Left ventricle myocardium inferior (tissue), 1 donor: ENCODE results near the gene EPHA8. TPM values are rescaled to one million over a fixed set of nuclear protein-coding genes. Genes with fewer than 3 reads are reported as not detected.

Source experiments
- DNase-seq: peaks from one replicate; pipeline ENCODE4 v3.0.0-alpha.2; 2020
- H3K27ac ChIP-seq: fragments of 200-600 bp; replicated peaks from 2 replicates; pipeline ENCODE4 v1.8.0; 2021
- H3K27me3 ChIP-seq: fragments of 200-600 bp; 2 replicates; pipeline ENCODE4 v1.8.0; 2021; ENCODE audit warnings: low read depth
- H3K36me3 ChIP-seq: fragments of 200-600 bp; 2 replicates; pipeline ENCODE4 v1.8.0; 2021
- H3K4me1 ChIP-seq: fragments of 200-600 bp; 2 replicates; pipeline ENCODE4 v1.8.0; 2021
- H3K4me3 ChIP-seq: fragments of 200-600 bp; 2 replicates; pipeline ENCODE4 v1.8.0; 2021; ENCODE audit warnings: mild to moderate bottlenecking, moderate library complexity
- H3K9me3 ChIP-seq: fragments of 200-600 bp; replicated peaks from 2 replicates; pipeline ENCODE4 v1.8.0; 2021
- CTCF ChIP-seq: fragments of 200-600 bp; IDR thresholded peaks from 2 replicates; pipeline ENCODE4 v1.8.0; 2021; ENCODE audit warnings: antibody characterized with exemption, mild to moderate bottlenecking, borderline replicate concordance
- intact Hi-C: fragments of 100-400 bp; cut with micrococcal nuclease; formaldehyde crosslinking; loops from one replicate; pipeline ENCODE4 v1.11.0; 2022
- total RNA-seq: library from RNA; stranded (reverse); fragmentation: NEBNext Ultra II Directional; extraction: Animal tissue kit (Norgen Biotek cat#: 25700); gene quantifications from one replicate; pipeline ENCODE4 v1.2.1, GENCODE V29; 2021
- donor health status: DM: no; HTN: yes; CAD: no; lungs with severe emphysema.

Gene EPHA8
- total RNA-seq, 1 donor from 2014 or later, result not detected

- intact Hi-C loops, result no loop called here
- H3K36me3 ChIP-seq, result peaks cover 67% of the 10 kb centered on the region
- no peaks in the 10 kb centered on the region for H3K9me3 ChIP-seq
Observed at GRCh38 chr1:22526098-22526497, 37.2 kb upstream of the EPHA8 start.

GRCh38 chr1:22526677-22527076 is 36.6 kb upstream of the EPHA8 start:
- intact Hi-C loops, result no loop called here
- no peak overlapping the region for H3K27ac ChIP-seq

More at GRCh38 chr1:22526098-22526497, 37.2 kb upstream of the EPHA8 start:
- DNase-seq, result no peak
- H3K4me3 ChIP-seq, result no peak overlapping the region
- peaks cover 14% of the 10 kb centered on the region for H3K4me1 ChIP-seq
- no peak overlapping the region for H3K27ac ChIP-seq
- no peaks in the 10 kb centered on the region for H3K27me3 ChIP-seq
- TF ChIP-seq CTCF, result no peak

GRCh38 chr1:22527122-22527521 is 36.2 kb upstream of the EPHA8 start:
- Histone ChIP-seq H3K27ac (no peak overlapping the region), H3K9me3 (no peaks in the 10 kb centered on the region), H3K36me3 (peaks cover 57% of the 10 kb centered on the region), H3K4me3 (no peak overlapping the region), H3K4me1 (peaks cover 24% of the 10 kb centered on the region), H3K27me3 (no peaks in the 10 kb centered on the region)
- intact Hi-C loops, result no loop called here
- TF ChIP-seq CTCF, result no peak
- no peak for DNase-seq

More at GRCh38 chr1:22526677-22527076, 36.6 kb upstream of the EPHA8 start:
- Histone ChIP-seq H3K4me3 (no peak overlapping the region), H3K27me3 (no peaks in the 10 kb centered on the region), H3K36me3 (peaks cover 61% of the 10 kb centered on the region), H3K4me1 (peaks cover 20% of the 10 kb centered on the region), H3K9me3 (no peaks in the 10 kb centered on the region)
- TF ChIP-seq CTCF, result no peak
- DNase-seq, result no peak

- TF ChIP-seq CTCF, result peak; percentile 15
- peaks cover 51% of the 10 kb centered on the region for H3K36me3 ChIP-seq
Observed at GRCh38 chr1:22527555-22528296, 35.6 kb upstream of the EPHA8 start.

GRCh38 chr1:22528451-22528850 is 34.8 kb upstream of the EPHA8 start:
- H3K27me3 ChIP-seq, result no peaks in the 10 kb centered on the region
- no peak for DNase-seq
- H3K27ac ChIP-seq, result no peak overlapping the region
- intact Hi-C loops, result no loop called here
- no peaks in the 10 kb centered on the region for H3K9me3 ChIP-seq
- TF ChIP-seq CTCF, result no peak
- H3K36me3 ChIP-seq, result peaks cover 46% of the 10 kb centered on the region
- H3K4me1 ChIP-seq, result peaks cover 25% of the 10 kb centered on the region
- H3K4me3 ChIP-seq, result no peak overlapping the region

More at GRCh38 chr1:22527555-22528296, 35.6 kb upstream of the EPHA8 start:
- Histone ChIP-seq H3K9me3 (no peaks in the 10 kb centered on the region), H3K27ac (no peak overlapping the region), H3K4me1 (peaks cover 25% of the 10 kb centered on the region), H3K4me3 (no peak overlapping the region), H3K27me3 (no peaks in the 10 kb centered on the region)
- no peak for DNase-seq
- intact Hi-C loops, result no loop called here
